ENCODE results near the gene TAS2R38. TPM values are rescaled to one million over a fixed set of nuclear protein-coding genes. Genes with fewer than 3 reads are reported as not detected.
"Not testable (repeated sequence)": the region's sequence is repeated elsewhere in the genome, so short reads cannot be mapped to it uniquely, and the experiment has no call there.

TAS2R38 gene
- total and polyA plus RNA-seq, 2 donors = not detected

GRCh38 chr7:141991140-141991539 lies 17.6 kb upstream of the TAS2R38 start:
- no peak overlapping the region for H3K4me3 ChIP-seq (ENCODE audit: low read depth, low read length)
- no peaks in the 10 kb centered on the region for H3K36me3 ChIP-seq (ENCODE audit: insufficient read depth)
- no peak for DNase-seq (ENCODE audit: extremely low spot score)
- H3K27ac ChIP-seq (ENCODE audit: low read depth) = no peak overlapping the region
- 87% methylated on average over 6 of the region's 6 CpGs for WGBS
- H3K4me1 ChIP-seq (ENCODE audit: insufficient read depth) = no peaks in the 10 kb centered on the region

DNA sequence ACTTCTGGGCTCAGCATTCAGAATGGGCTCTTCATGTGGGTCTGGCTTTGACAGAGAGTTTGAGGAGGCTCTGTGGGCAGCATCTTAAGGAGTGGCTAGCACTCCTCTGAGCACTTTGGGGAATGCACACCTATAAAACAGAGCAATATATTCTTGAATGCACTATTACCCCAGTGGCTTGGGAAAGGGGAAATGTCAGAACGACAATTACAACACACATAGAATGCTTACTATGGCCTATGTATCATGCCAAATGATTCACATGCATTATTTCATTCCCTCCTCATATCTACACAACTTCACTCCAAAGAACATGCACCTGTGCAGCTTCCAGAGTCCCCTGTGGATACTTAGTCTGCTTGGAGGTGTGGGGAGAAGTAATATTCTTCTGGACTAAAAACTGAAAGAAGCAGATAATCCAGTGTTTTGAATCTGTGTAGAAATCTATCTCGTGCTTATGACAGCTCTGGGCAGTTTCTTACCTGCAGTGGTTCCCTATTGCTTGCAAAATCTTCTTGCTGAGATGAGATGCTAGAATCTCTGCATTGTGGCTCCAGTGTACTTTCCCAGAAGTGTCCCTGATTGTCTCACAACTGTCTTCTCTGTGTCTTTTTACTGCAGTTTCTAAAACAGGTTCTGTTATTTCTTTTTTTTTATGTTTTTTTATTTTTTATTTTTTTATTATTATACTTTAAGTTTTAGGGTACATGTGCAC lies 16.6 kb upstream of the TAS2R38 start:
- H3K4me3 ChIP-seq (ENCODE audit: low read depth, low read length) = no peak overlapping the region
- no peak overlapping the region for H3K27ac ChIP-seq (ENCODE audit: low read depth)
- H3K4me1 ChIP-seq (ENCODE audit: insufficient read depth) = no peaks in the 10 kb centered on the region
- no peak for DNase-seq (ENCODE audit: extremely low spot score)
- H3K36me3 ChIP-seq (ENCODE audit: insufficient read depth) = no peaks in the 10 kb centered on the region
- WGBS = 68% methylated on average over 2 of the region's 2 CpGs

GRCh38 chr7:141987803-141988202 lies 14.2 kb upstream of the TAS2R38 start:
- H3K36me3 ChIP-seq (ENCODE audit: insufficient read depth); H3K4me3 ChIP-seq (ENCODE audit: low read depth, low read length); H3K27ac ChIP-seq (ENCODE audit: low read depth); DNase-seq (ENCODE audit: extremely low spot score); H3K4me1 ChIP-seq (ENCODE audit: insufficient read depth): not testable (repeated sequence)
- 85% methylated on average over 4 of the region's 4 CpGs for WGBS

- WGBS = 79% methylated on average over 2 of the region's 2 CpGs
Observed at GRCh38 chr7:141986923-141987322, 13.3 kb upstream of the TAS2R38 start.

DNA sequence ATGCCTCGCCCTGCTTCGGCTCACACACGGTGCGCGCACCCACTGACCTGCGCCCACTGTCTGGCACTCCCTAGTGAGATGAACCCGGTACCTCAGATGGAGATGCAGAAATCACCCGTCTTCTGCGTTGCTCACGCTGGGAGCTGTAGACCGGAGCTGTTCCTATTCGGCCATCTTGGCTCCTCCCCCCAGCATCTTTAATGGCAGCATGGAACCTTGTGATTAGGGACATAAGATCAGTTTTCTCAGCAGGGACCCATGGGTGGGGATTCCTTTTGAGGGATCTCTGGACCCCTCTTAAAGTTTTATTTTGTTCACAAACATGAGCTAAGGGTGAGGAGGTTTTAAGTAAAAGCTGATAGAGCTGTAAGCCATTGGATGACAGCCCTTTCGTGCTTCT lies 12.4 kb upstream of the TAS2R38 start:
- WGBS = 91% methylated on average over 11 of the region's 13 CpGs
- DNase-seq (ENCODE audit: extremely low spot score); H3K36me3 ChIP-seq (ENCODE audit: insufficient read depth); H3K4me1 ChIP-seq (ENCODE audit: insufficient read depth); H3K27ac ChIP-seq (ENCODE audit: low read depth); H3K4me3 ChIP-seq (ENCODE audit: low read depth, low read length): not testable (repeated sequence)

More at GRCh38 chr7:141986923-141987322, 13.3 kb upstream of the TAS2R38 start:
- Histone ChIP-seq H3K4me3 (ENCODE audit: low read depth, low read length) (no peak overlapping the region), H3K27ac (ENCODE audit: low read depth) (no peak overlapping the region), H3K4me1 (ENCODE audit: insufficient read depth) (no peaks in the 10 kb centered on the region), H3K36me3 (ENCODE audit: insufficient read depth) (no peaks in the 10 kb centered on the region)
- no peak for DNase-seq (ENCODE audit: extremely low spot score)

DNA sequence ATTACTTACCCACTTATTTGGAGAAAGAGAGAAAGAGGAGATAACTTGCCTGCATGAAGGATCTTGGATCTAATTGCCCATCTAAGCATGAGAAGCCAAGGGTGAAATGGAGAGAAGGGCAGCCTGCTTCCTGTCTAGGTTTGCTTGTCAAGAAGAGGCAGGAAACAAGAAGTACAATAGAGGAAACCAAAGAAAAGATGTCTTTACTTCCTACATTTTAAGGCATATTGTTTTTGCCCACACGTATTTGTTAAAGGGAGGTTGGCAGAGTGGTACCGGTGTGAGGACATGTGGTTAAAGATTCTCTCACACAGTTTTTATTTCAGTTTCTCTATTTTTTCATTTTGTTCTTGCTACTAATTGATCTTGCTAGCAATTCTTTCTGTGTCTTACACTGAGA lies 6.0 kb upstream of the TAS2R38 start:
- DNase-seq (ENCODE audit: extremely low spot score) = no peak
- Histone ChIP-seq H3K36me3 (ENCODE audit: insufficient read depth) (no peaks in the 10 kb centered on the region), H3K4me3 (ENCODE audit: low read depth, low read length) (no peak overlapping the region), H3K27ac (ENCODE audit: low read depth) (no peak overlapping the region), H3K4me1 (ENCODE audit: insufficient read depth) (no peaks in the 10 kb centered on the region)
- WGBS = 83% methylated on average over 2 of the region's 2 CpGs

DNA sequence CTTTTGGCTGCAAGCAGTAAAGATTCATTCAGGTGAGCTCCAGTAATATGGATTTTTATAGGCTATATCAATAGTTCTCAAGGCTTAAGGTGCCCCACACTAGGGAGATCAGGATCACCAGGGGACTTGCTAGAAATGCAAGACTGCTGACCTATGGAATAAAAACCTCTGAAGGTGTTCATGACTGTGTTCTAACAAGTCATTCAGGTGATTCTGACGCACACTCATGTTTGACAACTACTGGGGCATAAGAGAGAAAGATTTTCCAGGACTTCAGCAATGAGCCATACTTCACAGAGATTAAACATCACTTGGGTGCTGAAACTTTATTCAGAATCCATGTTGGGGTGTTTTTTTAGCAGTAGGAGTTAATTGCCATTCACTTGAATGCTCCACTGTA lies 4.8 kb upstream of the TAS2R38 start:
- H3K4me3 ChIP-seq (ENCODE audit: low read depth, low read length) = no peak overlapping the region
- no peaks in the 10 kb centered on the region for H3K4me1 ChIP-seq (ENCODE audit: insufficient read depth)
- no peak overlapping the region for H3K27ac ChIP-seq (ENCODE audit: low read depth)
- H3K36me3 ChIP-seq (ENCODE audit: insufficient read depth) = no peaks in the 10 kb centered on the region
- WGBS = 69% methylated on average over 1 of the region's 1 CpG
- DNase-seq (ENCODE audit: extremely low spot score) = no peak

GRCh38 chr7:141976524-141977245 lies 3.1 kb upstream of the TAS2R38 start:
- H3K27ac ChIP-seq (ENCODE audit: low read depth) = no peak overlapping the region
- 45% methylated on average over 11 of the region's 11 CpGs for WGBS
- no peaks in the 10 kb centered on the region for H3K36me3 ChIP-seq (ENCODE audit: insufficient read depth)
- no peak overlapping the region for H3K4me3 ChIP-seq (ENCODE audit: low read depth, low read length)
- no peaks in the 10 kb centered on the region for H3K4me1 ChIP-seq (ENCODE audit: insufficient read depth)
- DNase-seq (ENCODE audit: extremely low spot score) = no peak

DNA sequence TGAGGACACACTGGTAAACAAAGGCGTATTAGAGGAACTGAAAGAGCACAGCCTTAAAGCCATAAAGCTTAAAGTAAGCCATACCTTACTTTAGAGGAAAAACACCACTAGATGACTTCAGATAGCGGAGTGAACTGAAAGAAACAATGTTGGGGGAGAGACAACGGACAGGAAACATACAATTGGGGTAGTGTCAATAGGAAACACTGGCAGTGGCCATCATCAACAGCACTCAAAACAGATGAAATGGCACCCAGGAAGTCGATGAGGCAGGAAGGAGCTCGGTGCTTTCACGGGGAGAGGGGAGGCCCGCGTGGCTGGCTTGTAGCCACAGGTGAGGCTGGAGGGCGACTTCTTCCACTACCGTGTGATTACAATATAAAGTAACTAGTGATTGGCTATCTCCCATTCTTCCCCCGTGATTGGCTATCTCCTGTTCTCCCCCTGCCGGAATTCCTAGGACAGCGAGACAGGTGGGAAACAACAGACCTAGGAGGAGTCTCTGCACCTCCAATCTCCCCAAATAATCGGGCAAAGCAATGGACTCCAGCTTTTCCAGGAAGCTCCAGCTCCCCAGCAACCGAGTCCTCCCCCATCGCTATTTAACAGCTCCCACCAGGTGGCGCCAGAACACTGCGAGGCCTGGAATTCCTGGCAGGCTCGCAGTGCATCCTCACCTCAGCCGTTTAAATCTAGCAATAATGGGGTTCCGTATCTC lies 2.4 kb upstream of the TAS2R38 start:
- no peaks in the 10 kb centered on the region for H3K4me1 ChIP-seq (ENCODE audit: insufficient read depth)
- H3K36me3 ChIP-seq (ENCODE audit: insufficient read depth) = no peaks in the 10 kb centered on the region
- DNase-seq (ENCODE audit: extremely low spot score) = peak; percentile 26
- no peak overlapping the region for H3K4me3 ChIP-seq (ENCODE audit: low read depth, low read length)
- WGBS = 15% methylated on average over 21 of the region's 21 CpGs
- H3K27ac ChIP-seq (ENCODE audit: low read depth) = no peak overlapping the region

DNA sequence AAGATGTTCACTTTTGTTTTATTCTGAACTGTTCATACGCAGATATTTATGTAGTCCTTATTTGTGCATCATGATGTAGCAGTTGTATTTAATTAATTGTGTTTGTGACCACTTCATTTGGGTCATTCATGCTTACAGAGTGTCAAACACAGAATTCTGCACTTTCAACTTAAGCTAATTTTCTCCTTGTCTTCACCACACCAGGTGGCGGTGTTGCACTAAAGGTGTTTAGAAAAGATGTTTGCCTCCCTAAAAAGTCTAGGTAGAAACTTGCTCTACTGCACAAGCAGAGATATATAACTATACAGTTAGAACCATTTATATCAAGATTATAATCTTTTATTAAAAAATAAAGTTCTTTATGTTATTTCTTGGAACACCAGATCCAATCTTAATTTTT lies 1.3 kb upstream of the TAS2R38 start:
- Histone ChIP-seq H3K27ac (ENCODE audit: low read depth) (no peak overlapping the region), H3K36me3 (ENCODE audit: insufficient read depth) (no peaks in the 10 kb centered on the region), H3K4me1 (ENCODE audit: insufficient read depth) (no peaks in the 10 kb centered on the region), H3K4me3 (ENCODE audit: low read depth, low read length) (no peak overlapping the region)
- WGBS = 68% methylated on average over 2 of the region's 2 CpGs
- DNase-seq (ENCODE audit: extremely low spot score) = no peak

- Histone ChIP-seq H3K36me3 (ENCODE audit: insufficient read depth) (no peaks in the 10 kb centered on the region), H3K27ac (ENCODE audit: low read depth) (no peak overlapping the region)
Observed at GRCh38 chr7:141960687-141961422, 12.7 kb downstream of the TAS2R38 start.

GRCh38 chr7:141956084-141956483 lies 17.5 kb downstream of the TAS2R38 start:
- Histone ChIP-seq H3K4me3 (ENCODE audit: low read depth, low read length) (no peak overlapping the region), H3K27ac (ENCODE audit: low read depth) (no peak overlapping the region), H3K4me1 (ENCODE audit: insufficient read depth) (no peaks in the 10 kb centered on the region), H3K36me3 (ENCODE audit: insufficient read depth) (no peaks in the 10 kb centered on the region)
- no peak for DNase-seq (ENCODE audit: extremely low spot score)
- WGBS = 56% methylated on average over 3 of the region's 3 CpGs

More at GRCh38 chr7:141960687-141961422, 12.7 kb downstream of the TAS2R38 start:
- no peak for DNase-seq (ENCODE audit: extremely low spot score)
- 82% methylated on average over 3 of the region's 3 CpGs for WGBS
- H3K4me1 ChIP-seq (ENCODE audit: insufficient read depth) = no peaks in the 10 kb centered on the region
- no peak overlapping the region for H3K4me3 ChIP-seq (ENCODE audit: low read depth, low read length)

GRCh38 chr7:141954334-141954733 lies 19.2 kb downstream of the TAS2R38 start:
- Histone ChIP-seq H3K27ac (ENCODE audit: low read depth) (no peak overlapping the region), H3K4me1 (ENCODE audit: insufficient read depth) (no peaks in the 10 kb centered on the region), H3K4me3 (ENCODE audit: low read depth, low read length) (no peak overlapping the region), H3K36me3 (ENCODE audit: insufficient read depth) (no peaks in the 10 kb centered on the region)
- 74% methylated on average over 1 of the region's 1 CpG for WGBS
- no peak for DNase-seq (ENCODE audit: extremely low spot score)
